ENCODE results near the gene PDK2. TPM values are rescaled to one million over a fixed set of nuclear protein-coding genes. Genes with fewer than 3 reads are reported as not detected.
A peak's percentile ranks its signal among the peaks of the same experiment; 100 is the strongest.

The PDK2 gene
- total and polyA plus RNA-seq, 2 experiments from 2014 or later: 12.0 to 15.9 TPM

DNA sequence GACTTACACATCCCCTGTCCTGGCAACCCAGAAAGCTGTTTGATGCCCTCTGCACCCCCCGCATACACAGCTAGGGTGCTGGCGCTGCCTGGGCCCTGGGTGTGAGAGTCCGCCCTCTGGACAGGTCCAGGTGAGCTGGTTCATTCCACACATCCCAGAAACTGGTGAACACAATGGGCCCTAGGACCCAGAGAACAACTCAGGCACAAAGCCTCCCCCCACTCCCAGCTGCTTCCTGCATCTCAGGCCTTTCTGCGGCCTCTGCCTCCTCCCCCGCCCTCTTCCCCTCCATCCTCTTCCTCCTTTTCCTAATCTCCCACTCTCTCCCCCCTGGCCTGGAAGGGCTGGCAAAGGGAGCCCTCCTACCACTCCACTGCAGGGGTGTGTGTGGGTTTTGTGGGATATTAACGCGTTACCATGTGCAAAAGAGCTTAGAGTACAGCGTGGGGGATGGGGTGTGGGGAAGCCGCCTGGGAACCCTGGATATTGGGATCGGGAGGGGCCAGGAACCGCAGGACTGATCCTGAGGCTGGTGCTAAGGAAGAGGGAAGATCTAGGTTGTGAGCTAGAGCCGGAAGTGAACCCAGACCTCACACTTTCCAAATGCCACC is 56.9 kb downstream of the PDK2 start:
- Histone ChIP-seq H3K27me3 (ENCODE audit: insufficient read depth) (peaks cover 30% of the 10 kb centered on the region), H3K4me1 (ENCODE audit: insufficient read depth) (peaks cover 28% of the 10 kb centered on the region), H3F3A (replicated peaks; ENCODE audit: low read depth) (peaks cover 5% of the 10 kb centered on the region; the same call in 1 of the 2 replicates), H3K27ac (ENCODE audit: low read depth) (peak overlapping the region; percentile 86; the same call in 1 of the 2 replicates), H3K79me2 (replicated peaks; ENCODE audit: insufficient read depth) (no peaks in the 10 kb centered on the region), H3K4me2 (peak overlapping the region; percentile 99), H3K36me3 (ENCODE audit: insufficient read depth) (no peaks in the 10 kb centered on the region), H2AFZ (0 out of 2 replicates have a peak overlapping the region, but pooled peaks have one; percentile 80), H3K4me3 (peak overlapping the region; percentile 87), H4K20me1 (replicated peaks; ENCODE audit: insufficient read depth) (no peaks in the 10 kb centered on the region), H3K9me2 (ENCODE audit: insufficient read depth) (no peaks in the 10 kb centered on the region)
- Mint-ChIP-seq H3K36me3 (ENCODE audit: low read depth) (no peaks in the 10 kb centered on the region), H3K27ac (peak overlapping the region; percentile 73; the same call in 1 of the 2 replicates), H3K4me3 (peak overlapping the region; percentile 80), H3K4me1 (peaks cover 35% of the 10 kb centered on the region), H3K9me3 (no peaks in the 10 kb centered on the region; the same call in 2 of the 3 replicates), H3K27me3 (ENCODE audit: insufficient read depth, low read depth, poor library complexity) (peaks cover 26% of the 10 kb centered on the region)
- TF ChIP-seq POLR2AphosphoS5 (IDR thresholded peaks at IDR 0.05; ENCODE audit: low read depth): peak; percentile 50
- peak; percentile 24; the same call in 1 of the 2 replicates for TF ChIP-seq CREB1 (CRISPR knock-in tag; IDR thresholded peaks at IDR 0.05; ENCODE audit: low read depth)
- no peak for TF ChIP-seq EZH2 (IDR thresholded peaks at IDR 0.05; ENCODE audit: low read depth, unreplicated experiment)
- TF ChIP-seq, protein P1, sequence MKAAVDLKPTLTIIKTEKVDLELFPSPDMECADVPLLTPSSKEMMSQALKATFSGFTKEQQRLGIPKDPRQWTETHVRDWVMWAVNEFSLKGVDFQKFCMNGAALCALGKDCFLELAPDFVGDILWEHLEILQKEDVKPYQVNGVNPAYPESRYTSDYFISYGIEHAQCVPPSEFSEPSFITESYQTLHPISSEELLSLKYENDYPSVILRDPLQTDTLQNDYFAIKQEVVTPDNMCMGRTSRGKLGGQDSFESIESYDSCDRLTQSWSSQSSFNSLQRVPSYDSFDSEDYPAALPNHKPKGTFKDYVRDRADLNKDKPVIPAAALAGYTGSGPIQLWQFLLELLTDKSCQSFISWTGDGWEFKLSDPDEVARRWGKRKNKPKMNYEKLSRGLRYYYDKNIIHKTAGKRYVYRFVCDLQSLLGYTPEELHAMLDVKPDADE (IDR thresholded peaks at IDR 0.05): peak; percentile 77; the same call in 1 of the 2 replicates
- ATAC-seq (peak; percentile 74), DNase-seq (ENCODE audit: low spot score) (peak; percentile 96)

DNA sequence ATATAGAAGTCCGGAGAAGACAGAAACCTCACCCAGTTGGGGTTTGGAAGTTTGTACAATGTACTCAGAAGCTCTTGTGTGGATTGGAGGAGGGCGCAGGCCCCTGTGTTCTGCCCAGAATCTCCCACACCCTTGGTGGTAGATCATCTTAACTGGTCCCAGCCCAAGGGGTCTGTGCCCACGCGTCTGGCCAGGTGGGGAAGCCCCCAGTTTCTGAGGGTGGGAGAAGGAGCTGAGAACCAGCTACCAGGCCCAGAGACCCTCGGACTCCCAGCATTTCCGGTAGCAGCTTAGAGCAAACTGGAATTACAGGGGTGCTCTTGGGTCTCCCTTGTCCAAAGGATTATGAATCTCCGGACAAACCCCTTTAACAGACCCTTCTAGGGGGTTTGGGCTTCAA is 57.6 kb downstream of the PDK2 start:
- Mint-ChIP-seq H3K4me1 (peaks cover 28% of the 10 kb centered on the region), H3K4me3 (peak overlapping the region; percentile 80; the same call in 1 of the 3 replicates), H3K27me3 (ENCODE audit: insufficient read depth, low read depth, poor library complexity) (peaks cover 19% of the 10 kb centered on the region), H3K9me3 (no peaks in the 10 kb centered on the region; the same call in 2 of the 3 replicates), H3K27ac (0 out of 2 replicates have a peak overlapping the region, but pooled peaks have one; percentile 73), H3K36me3 (ENCODE audit: low read depth) (no peaks in the 10 kb centered on the region)
- TF ChIP-seq JUNB (IDR thresholded peaks at IDR 0.05; ENCODE audit: unreplicated experiment) (no peak), NANOG (IDR thresholded peaks at IDR 0.05; ENCODE audit: borderline replicate concordance) (no peak)
- TF ChIP-seq, protein P1 (IDR thresholded peaks at IDR 0.05): no peak
- TF ChIP-seq, protein P2, sequence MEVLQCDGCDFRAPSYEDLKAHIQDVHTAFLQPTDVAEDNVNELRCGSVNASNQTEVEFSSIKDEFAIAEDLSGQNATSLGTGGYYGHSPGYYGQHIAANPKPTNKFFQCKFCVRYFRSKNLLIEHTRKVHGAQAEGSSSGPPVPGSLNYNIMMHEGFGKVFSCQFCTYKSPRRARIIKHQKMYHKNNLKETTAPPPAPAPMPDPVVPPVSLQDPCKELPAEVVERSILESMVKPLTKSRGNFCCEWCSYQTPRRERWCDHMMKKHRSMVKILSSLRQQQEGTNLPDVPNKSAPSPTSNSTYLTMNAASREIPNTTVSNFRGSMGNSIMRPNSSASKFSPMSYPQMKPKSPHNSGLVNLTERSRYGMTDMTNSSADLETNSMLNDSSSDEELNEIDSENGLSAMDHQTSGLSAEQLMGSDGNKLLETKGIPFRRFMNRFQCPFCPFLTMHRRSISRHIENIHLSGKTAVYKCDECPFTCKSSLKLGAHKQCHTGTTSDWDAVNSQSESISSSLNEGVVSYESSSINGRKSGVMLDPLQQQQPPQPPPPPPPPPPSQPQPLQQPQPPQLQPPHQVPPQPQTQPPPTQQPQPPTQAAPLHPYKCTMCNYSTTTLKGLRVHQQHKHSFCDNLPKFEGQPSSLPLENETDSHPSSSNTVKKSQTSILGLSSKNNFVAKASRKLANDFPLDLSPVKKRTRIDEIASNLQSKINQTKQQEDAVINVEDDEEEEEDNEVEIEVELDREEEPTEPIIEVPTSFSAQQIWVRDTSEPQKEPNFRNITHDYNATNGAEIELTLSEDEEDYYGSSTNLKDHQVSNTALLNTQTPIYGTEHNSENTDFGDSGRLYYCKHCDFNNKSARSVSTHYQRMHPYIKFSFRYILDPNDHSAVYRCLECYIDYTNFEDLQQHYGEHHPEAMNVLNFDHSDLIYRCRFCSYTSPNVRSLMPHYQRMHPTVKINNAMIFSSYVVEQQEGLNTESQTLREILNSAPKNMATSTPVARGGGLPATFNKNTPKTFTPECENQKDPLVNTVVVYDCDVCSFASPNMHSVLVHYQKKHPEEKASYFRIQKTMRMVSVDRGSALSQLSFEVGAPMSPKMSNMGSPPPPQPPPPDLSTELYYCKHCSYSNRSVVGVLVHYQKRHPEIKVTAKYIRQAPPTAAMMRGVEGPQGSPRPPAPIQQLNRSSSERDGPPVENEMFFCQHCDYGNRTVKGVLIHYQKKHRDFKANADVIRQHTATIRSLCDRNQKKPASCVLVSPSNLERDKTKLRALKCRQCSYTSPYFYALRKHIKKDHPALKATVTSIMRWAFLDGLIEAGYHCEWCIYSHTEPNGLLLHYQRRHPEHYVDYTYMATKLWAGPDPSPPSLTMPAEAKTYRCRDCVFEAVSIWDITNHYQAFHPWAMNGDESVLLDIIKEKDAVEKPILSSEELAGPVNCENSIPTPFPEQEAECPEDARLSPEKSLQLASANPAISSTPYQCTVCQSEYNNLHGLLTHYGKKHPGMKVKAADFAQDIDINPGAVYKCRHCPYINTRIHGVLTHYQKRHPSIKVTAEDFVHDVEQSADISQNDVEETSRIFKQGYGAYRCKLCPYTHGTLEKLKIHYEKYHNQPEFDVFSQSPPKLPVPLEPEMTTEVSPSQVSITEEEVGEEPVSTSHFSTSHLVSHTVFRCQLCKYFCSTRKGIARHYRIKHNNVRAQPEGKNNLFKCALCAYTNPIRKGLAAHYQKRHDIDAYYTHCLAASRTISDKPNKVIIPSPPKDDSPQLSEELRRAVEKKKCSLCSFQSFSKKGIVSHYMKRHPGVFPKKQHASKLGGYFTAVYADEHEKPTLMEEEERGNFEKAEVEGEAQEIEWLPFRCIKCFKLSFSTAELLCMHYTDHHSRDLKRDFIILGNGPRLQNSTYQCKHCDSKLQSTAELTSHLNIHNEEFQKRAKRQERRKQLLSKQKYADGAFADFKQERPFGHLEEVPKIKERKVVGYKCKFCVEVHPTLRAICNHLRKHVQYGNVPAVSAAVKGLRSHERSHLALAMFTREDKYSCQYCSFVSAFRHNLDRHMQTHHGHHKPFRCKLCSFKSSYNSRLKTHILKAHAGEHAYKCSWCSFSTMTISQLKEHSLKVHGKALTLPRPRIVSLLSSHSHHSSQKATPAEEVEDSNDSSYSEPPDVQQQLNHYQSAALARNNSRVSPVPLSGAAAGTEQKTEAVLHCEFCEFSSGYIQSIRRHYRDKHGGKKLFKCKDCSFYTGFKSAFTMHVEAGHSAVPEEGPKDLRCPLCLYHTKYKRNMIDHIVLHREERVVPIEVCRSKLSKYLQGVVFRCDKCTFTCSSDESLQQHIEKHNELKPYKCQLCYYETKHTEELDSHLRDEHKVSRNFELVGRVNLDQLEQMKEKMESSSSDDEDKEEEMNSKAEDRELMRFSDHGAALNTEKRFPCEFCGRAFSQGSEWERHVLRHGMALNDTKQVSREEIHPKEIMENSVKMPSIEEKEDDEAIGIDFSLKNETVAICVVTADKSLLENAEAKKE (CRISPR knock-in tag; IDR thresholded peaks at IDR 0.05): no peak
- TF ChIP-seq, protein P3, sequence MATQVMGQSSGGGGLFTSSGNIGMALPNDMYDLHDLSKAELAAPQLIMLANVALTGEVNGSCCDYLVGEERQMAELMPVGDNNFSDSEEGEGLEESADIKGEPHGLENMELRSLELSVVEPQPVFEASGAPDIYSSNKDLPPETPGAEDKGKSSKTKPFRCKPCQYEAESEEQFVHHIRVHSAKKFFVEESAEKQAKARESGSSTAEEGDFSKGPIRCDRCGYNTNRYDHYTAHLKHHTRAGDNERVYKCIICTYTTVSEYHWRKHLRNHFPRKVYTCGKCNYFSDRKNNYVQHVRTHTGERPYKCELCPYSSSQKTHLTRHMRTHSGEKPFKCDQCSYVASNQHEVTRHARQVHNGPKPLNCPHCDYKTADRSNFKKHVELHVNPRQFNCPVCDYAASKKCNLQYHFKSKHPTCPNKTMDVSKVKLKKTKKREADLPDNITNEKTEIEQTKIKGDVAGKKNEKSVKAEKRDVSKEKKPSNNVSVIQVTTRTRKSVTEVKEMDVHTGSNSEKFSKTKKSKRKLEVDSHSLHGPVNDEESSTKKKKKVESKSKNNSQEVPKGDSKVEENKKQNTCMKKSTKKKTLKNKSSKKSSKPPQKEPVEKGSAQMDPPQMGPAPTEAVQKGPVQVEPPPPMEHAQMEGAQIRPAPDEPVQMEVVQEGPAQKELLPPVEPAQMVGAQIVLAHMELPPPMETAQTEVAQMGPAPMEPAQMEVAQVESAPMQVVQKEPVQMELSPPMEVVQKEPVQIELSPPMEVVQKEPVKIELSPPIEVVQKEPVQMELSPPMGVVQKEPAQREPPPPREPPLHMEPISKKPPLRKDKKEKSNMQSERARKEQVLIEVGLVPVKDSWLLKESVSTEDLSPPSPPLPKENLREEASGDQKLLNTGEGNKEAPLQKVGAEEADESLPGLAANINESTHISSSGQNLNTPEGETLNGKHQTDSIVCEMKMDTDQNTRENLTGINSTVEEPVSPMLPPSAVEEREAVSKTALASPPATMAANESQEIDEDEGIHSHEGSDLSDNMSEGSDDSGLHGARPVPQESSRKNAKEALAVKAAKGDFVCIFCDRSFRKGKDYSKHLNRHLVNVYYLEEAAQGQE (IDR thresholded peaks at IDR 0.05; ENCODE audit: unreplicated experiment): no peak
- no peaks in the 10 kb centered on the region for H4K20me1 ChIP-seq (replicated peaks; ENCODE audit: insufficient read depth)
- no peak for DNase-seq (ENCODE audit: low spot score)
- H3F3A ChIP-seq (replicated peaks; ENCODE audit: low read depth): peaks cover 5% of the 10 kb centered on the region; the same call in 1 of the 2 replicates
- peaks cover 21% of the 10 kb centered on the region for H3K4me1 ChIP-seq (ENCODE audit: insufficient read depth)
- peak overlapping the region; percentile 87; the same call in 1 of the 2 replicates for H3K4me3 ChIP-seq
- ATAC-seq: no peak
- no peaks in the 10 kb centered on the region for H3K36me3 ChIP-seq (ENCODE audit: insufficient read depth)
- H3K27me3 ChIP-seq (ENCODE audit: insufficient read depth): peaks cover 28% of the 10 kb centered on the region
- H3K27ac ChIP-seq (ENCODE audit: low read depth): no peak overlapping the region
- no peaks in the 10 kb centered on the region for H3K9me2 ChIP-seq (ENCODE audit: insufficient read depth)
- H3K4me2 ChIP-seq: peak overlapping the region; percentile 99; the same call in 1 of the 2 replicates
- no peaks in the 10 kb centered on the region for H3K79me2 ChIP-seq (replicated peaks; ENCODE audit: insufficient read depth)
- no peak overlapping the region for H2AFZ ChIP-seq
